Cardiac fibroblast (primary cell): ENCODE measurements around the gene LARGE1.

Experiments
- DNase-seq, 2 donors: peaks; one replicate each; pipeline versions ENCODE4 v3.0.0 to v3.0.0-alpha.2; 2010; ENCODE audit warnings: low read depth in 2 of 2
- H3K4me3 ChIP-seq, 2 donors: replicated peaks in 1 of 2; 1 replicate in 1 of 2; 2 replicates in 1 of 2; pipeline ENCODE4 v1.5.1; 2011; ENCODE audit warnings: low read depth in 2 of 2, low read length in 2 of 2, mild to moderate bottlenecking in 2 of 2, moderate library complexity in 1 of 2
- CTCF ChIP-seq: IDR thresholded peaks from one replicate; pipeline ENCODE4 v1.5.1; 2011; ENCODE audit warnings: low read depth, mild to moderate bottlenecking, low read length, inconsistent platforms

The LARGE1 gene

GRCh38 chr22:33400061-33400840, 520.0 kb downstream of the LARGE1 start:
- DNase-seq = no peak
- H3K4me3 ChIP-seq = no peak overlapping the region
- TF ChIP-seq CTCF = no peak

DNA sequence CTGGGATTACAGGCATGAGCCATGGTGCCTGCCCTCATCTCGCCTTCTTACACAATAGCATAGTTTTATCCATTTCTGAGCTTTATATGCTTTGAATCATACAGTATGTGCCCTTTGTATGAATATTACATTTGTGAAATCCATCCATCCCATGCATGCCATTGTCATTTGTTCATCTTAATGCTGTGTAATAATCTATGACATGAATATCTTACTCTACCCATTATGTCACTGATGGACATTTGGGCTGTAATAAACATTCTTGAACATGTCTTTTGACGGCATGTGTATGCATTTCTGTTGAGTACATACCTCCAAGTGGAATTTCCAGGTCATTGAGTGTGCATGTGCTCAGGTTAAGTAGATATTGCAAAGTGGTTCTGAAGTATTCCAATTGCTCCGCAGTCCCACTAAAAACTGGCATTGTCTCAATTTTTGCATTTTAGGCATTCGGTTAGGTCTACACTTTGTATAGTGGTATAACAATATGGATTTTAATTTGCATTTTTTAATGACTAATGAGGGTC, 522.8 kb downstream of the LARGE1 start:
- peak in 1 of 2 donors; percentile 5 for DNase-seq
- H3K4me3 ChIP-seq = no peak overlapping the region
- TF ChIP-seq CTCF = no peak

DNA sequence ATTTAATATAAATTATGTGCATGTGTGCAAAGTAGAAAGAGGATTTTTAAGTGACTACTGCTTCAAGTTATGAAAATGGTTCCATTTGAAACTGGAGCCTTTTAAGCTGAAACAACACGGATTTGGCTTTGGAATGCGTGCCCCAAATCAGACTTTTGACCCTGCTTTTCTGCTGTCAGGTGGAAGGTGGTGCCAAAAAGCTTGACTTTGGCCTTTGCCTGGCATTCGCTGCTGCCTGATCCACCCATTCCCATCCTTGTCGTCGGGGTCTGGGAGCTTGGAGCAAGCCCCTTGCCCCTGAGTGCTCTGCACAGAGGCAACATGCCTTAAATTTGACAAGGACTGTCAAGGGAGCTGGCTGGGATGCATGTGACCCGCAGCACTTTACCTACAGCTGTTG, 526.8 kb downstream of the LARGE1 start:
- DNase-seq = no peak
- no peak for TF ChIP-seq CTCF
- no peak overlapping the region for H3K4me3 ChIP-seq

DNA sequence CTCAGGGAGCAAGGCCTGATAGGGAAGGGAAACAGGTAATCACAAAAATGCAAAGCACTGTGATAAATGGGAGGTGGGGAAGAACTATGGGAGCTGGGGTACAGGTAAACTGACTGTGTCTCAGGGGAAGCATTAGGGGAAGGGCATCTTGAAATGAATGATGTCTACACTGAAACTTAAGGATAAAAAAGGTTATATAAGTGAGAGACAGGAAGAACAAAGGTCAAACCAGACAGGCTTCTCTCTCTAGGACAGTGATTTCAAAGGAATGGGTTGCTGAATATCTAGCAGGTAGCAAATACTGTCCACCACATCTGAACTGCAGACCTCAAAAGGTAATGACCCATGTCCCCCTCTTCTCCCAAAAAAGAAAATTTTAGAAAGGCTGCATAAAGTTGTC, 529.0 kb downstream of the LARGE1 start:
- TF ChIP-seq CTCF = no peak
- no peak for DNase-seq
- no peak overlapping the region for H3K4me3 ChIP-seq

- TF ChIP-seq CTCF = no peak
- no peak overlapping the region for H3K4me3 ChIP-seq
- peak in 1 of 2 donors; percentile 4 for DNase-seq
Measured at GRCh38 chr22:33389936-33390335, 530.3 kb downstream of the LARGE1 start.

- no peak overlapping the region for H3K4me3 ChIP-seq
- DNase-seq = no peak
- TF ChIP-seq CTCF = no peak
Measured at GRCh38 chr22:33386270-33386669, 534.0 kb downstream of the LARGE1 start.
